Mesodermal cell (in vitro differentiated cells): ENCODE data around the gene UBXN1.

Experiments used
- H3K27ac ChIP-seq: 2 replicates; pipeline ENCODE4 v1.7.0; 2013; ENCODE audit warnings: mild to moderate bottlenecking, low read depth, low read length, moderate library complexity; ENCODE audit not compliant: severe bottlenecking
- H3K36me3 ChIP-seq: 2 replicates; pipeline ENCODE4 v1.7.1; 2013; ENCODE audit warnings: mild to moderate bottlenecking, low read length, moderate library complexity; ENCODE audit not compliant: control insufficient read depth, insufficient read depth
- H3K4me1 ChIP-seq: one replicate; pipeline ENCODE4 v1.7.1; 2013; ENCODE audit warnings: mild to moderate bottlenecking, low read length; ENCODE audit not compliant: insufficient read depth, control insufficient read depth, poor library complexity, severe bottlenecking
- H3K4me3 ChIP-seq: 2 replicates; pipeline ENCODE4 v1.7.0; 2013; ENCODE audit warnings: low read length, control low read depth, mild to moderate bottlenecking; ENCODE audit not compliant: insufficient read depth, poor library complexity, severe bottlenecking; ENCODE audit errors: extremely low read depth
- H3K9me3 ChIP-seq: 2 replicates; pipeline ENCODE4 v1.7.1; 2013; ENCODE audit warnings: mild to moderate bottlenecking, low read length, moderate library complexity; ENCODE audit not compliant: control insufficient read depth
- WGBS, 2 experiments: methylation state at CpG; one replicate each; pipeline ENCODE4 v1.1.5; 2013; ENCODE audit warnings: missing lambda C conversion rate in 2 of 2; ENCODE audit not compliant: insufficient coverage in 2 of 2; 5-methylcytosine and 5-hydroxymethylcytosine counted together

Gene UBXN1

GRCh38 chr11:62671236-62671607 lies 7.7 kb downstream of the UBXN1 start:
- 0 to 5% methylated on average over 10 to 16 of the region's 17 CpGs for WGBS, 2 experiments
- no peaks in the 10 kb centered on the region for H3K9me3 ChIP-seq
- H3K36me3 ChIP-seq = peaks cover 49% of the 10 kb centered on the region
- H3K4me1 ChIP-seq = peaks cover 8% of the 10 kb centered on the region
- H3K27ac ChIP-seq = peak overlapping the region; percentile 83
- H3K4me3 ChIP-seq = peak overlapping the region; percentile 80

GRCh38 chr11:62669420-62670161 lies 9.3 kb downstream of the UBXN1 start:
- no peak overlapping the region for H3K4me3 ChIP-seq
- H3K36me3 ChIP-seq = peaks cover 43% of the 10 kb centered on the region
- H3K27ac ChIP-seq = peak overlapping the region; percentile 10
- WGBS, 2 experiments = 93% methylated on average over 2 to 3 of the region's 4 CpGs
- peaks cover 9% of the 10 kb centered on the region for H3K4me1 ChIP-seq
- H3K9me3 ChIP-seq = no peaks in the 10 kb centered on the region

- Histone ChIP-seq H3K9me3 (no peaks in the 10 kb centered on the region), H3K4me3 (no peak overlapping the region), H3K36me3 (peaks cover 33% of the 10 kb centered on the region), H3K27ac (no peak overlapping the region), H3K4me1 (peaks cover 9% of the 10 kb centered on the region)
- 75% methylated on average over 1 of the region's 2 CpGs; no CpG with 5 or more reads in 1 of the 2 experiments for WGBS, 2 experiments
Measured at GRCh38 chr11:62667460-62667859, 11.4 kb downstream of the UBXN1 start.

- Histone ChIP-seq H3K27ac (no peak overlapping the region), H3K9me3 (no peaks in the 10 kb centered on the region), H3K36me3 (peaks cover 42% of the 10 kb centered on the region), H3K4me1 (peaks cover 9% of the 10 kb centered on the region), H3K4me3 (peak overlapping the region; percentile 82)
- 56 to 60% methylated on average over 11 to 15 of the region's 16 CpGs for WGBS, 2 experiments
Measured at GRCh38 chr11:62666259-62666926, 12.5 kb downstream of the UBXN1 start.

GRCh38 chr11:62665599-62666258 lies 13.1 kb downstream of the UBXN1 start:
- H3K27ac ChIP-seq = peak overlapping the region; percentile 91
- H3K4me1 ChIP-seq = peaks cover 9% of the 10 kb centered on the region
- H3K9me3 ChIP-seq = no peaks in the 10 kb centered on the region
- peak overlapping the region; percentile 82 for H3K4me3 ChIP-seq
- WGBS, 2 experiments = 3% methylated on average over 26 to 38 of the region's 39 CpGs
- peaks cover 44% of the 10 kb centered on the region for H3K36me3 ChIP-seq

GRCh38 chr11:62665075-62665598 lies 13.7 kb downstream of the UBXN1 start, which contains the start of the genes C11orf98 and CSKMT:
TSS of gene C11orf98 (minus strand) at chr11:62665210. CDS start at chr11:62665169, 41 bp downstream.
TSS of gene CSKMT (plus strand) at chr11:62665312. CDS start at chr11:62665880, 568 bp downstream.
- Histone ChIP-seq H3K4me3 (peak within 1 kb of the TSS; percentile 82), H3K36me3 (peaks cover 45% of the 10 kb centered on the region), H3K27ac (peak within 1 kb of the TSS; percentile 91), H3K9me3 (no peaks in the 10 kb centered on the region), H3K4me1 (peaks cover 9% of the 10 kb centered on the region)
- WGBS, 2 experiments = 0% methylated on average over 35 to 41 of the region's 47 CpGs

- Histone ChIP-seq H3K4me1 (peaks cover 9% of the 10 kb centered on the region), H3K27ac (peak overlapping the region; percentile 91), H3K4me3 (peak overlapping the region; percentile 82), H3K36me3 (peaks cover 45% of the 10 kb centered on the region), H3K9me3 (no peaks in the 10 kb centered on the region)
- WGBS, 2 experiments = 1 to 2% methylated on average over 25 to 35 of the region's 36 CpGs
Measured at GRCh38 chr11:62664405-62665074, 14.3 kb downstream of the UBXN1 start.

- Histone ChIP-seq H3K4me3 (no peak overlapping the region), H3K9me3 (no peaks in the 10 kb centered on the region), H3K36me3 (peaks cover 6% of the 10 kb centered on the region), H3K27ac (no peak overlapping the region), H3K4me1 (no peaks in the 10 kb centered on the region)
- WGBS, 2 experiments = 64 to 90% methylated on average over 3 of the region's 5 CpGs
Measured at GRCh38 chr11:62656796-62657429, 22.0 kb downstream of the UBXN1 start.

GRCh38 chr11:62654297-62654696 lies 24.6 kb downstream of the UBXN1 start:
- 90 to 96% methylated on average over 4 to 5 of the region's 11 CpGs for WGBS, 2 experiments
- Histone ChIP-seq H3K4me1 (no peaks in the 10 kb centered on the region), H3K9me3 (no peaks in the 10 kb centered on the region), H3K27ac (no peak overlapping the region), H3K36me3 (peaks cover 8% of the 10 kb centered on the region), H3K4me3 (no peak overlapping the region)
